Activated T-cell treated with anti-CD3 and anti-CD28 coated beads, Interleukin-2, amount 50 U/mL, for 48 hours (primary cell): ENCODE results near the gene TRNAU1AP.
A peak's percentile ranks its signal among the peaks of the same experiment; 100 is the strongest.
"Not testable (repeated sequence)": the region's sequence is repeated elsewhere in the genome, so short reads cannot be mapped to it uniquely, and the experiment has no call there.

Experiments
- DNase-seq, 2 experiments: peaks; one replicate each; pipeline ENCODE4 v3.0.0-alpha.2; 2020

Gene TRNAU1AP

GRCh38 chr1:28552758-28553663 is at the start of gene TRNAU1AP:
TSS of gene TRNAU1AP (plus strand) at chr1:28553085. CDS start at chr1:28553111, 26 bp downstream.
- peak; percentile 97 to 99 for DNase-seq

DNA sequence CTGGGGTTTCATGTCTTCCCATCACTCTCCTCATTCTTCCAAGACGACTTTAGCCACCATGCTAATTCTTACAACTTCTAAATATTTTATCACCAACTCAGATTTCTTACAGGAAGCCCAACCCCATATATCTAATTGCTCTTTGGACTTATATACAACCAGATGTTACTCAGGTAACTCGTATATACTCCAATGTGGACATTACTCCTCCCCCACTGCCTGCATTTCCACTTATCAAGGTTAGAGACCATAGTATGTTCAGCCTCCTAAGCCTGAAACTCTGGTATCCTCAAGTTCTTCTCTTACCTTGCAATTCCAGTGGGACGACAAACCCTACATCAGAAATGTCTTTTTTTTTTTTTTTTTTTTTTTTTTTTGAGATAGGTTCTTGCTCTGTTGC is 49.8 kb upstream of the TRNAU1AP start:
- no peak for DNase-seq

GRCh38 chr1:28505406-28506187 is 47.3 kb upstream of the TRNAU1AP start, which contains the start of gene RCC1:
TSS of gene RCC1 (plus strand) at chr1:28506043. CDS start at chr1:28529867, 23,824 bp downstream.
- peak; percentile 95 to 96 for DNase-seq

- no peak for DNase-seq
Measured at GRCh38 chr1:28506907-28507246, 46.0 kb upstream of the TRNAU1AP start.

- DNase-seq: peak; percentile 57 to 66
Measured at GRCh38 chr1:28507247-28507645, 45.6 kb upstream of the TRNAU1AP start.

- DNase-seq: peak; percentile 52 to 55
Measured at GRCh38 chr1:28507646-28508434, 45.0 kb upstream of the TRNAU1AP start.

DNA sequence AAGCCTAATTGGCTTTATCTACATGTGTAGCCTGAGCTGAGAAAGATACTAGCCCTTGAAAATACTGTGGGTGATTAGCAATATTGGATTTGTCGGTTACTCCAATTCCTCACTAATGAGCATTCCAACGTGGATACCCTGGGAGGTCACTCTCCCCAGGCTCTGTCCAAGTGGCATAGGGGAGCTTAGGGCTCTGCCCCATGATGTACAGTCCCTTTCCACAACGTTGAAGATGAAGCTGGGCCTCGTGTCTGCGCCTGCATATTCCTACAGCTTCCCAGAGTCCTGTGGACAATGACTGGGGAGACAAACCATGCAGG is 44.5 kb upstream of the TRNAU1AP start:
- DNase-seq: peak; percentile 51 to 55

- peak; percentile 72 to 73 for DNase-seq
Measured at GRCh38 chr1:28509705-28510272, 43.1 kb upstream of the TRNAU1AP start.

DNA sequence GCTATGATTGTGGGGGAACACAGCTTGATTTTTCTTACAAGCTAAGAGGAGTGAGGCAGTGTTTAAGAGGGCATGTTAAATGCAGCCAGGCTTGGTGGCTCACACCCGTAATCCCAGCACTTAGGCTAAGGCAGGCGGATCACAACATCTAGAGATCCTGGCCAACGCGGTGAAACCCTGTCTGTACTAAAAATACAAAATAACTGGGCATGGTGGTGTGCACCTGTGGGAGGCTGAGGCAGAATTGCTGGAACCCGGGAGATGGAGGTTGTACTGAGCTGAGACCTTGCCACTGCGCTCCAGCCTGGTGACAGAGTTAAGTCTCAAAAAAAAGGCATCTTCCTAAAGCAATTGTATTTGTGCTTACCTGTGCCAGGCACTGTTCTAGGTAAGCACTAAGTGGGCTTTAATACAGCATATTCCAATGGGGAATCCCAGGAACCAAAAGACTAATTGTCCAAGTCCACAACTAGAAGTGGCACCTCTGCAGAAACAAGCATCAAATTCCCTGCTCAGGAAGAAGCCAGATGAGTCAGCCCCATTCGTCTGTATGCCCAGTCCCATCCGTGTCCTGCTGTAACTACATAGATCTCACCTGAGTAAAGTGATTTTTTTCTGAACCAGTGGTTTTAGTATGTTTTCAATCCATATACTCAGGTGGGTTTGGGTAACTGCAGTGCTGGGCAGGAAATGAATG is 42.5 kb upstream of the TRNAU1AP start:
- peak; percentile 78 to 79 for DNase-seq

DNA sequence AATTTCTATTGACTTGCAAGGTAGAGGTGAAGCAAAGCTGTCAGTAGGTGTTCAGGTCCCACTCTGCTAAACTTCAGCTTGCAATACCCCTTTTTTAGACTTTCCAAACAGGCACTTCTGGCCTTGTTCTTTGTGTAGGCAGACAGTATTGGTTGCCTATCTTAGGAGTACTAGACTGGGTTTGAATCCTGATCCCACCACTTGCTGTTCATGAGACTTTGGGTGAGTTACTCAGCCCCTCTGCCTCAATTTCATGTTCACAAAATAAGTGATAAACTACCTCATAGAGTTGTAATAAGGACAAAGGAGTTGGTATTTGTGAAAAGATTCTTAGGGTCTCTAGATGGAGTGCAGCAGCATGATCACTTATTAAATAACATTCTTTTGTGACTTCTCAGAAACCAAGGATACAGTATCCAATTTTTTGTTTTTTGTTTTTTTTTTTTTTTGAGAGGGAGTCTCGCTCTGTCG is 41.9 kb upstream of the TRNAU1AP start:
- DNase-seq: peak; percentile 68 to 69

DNA sequence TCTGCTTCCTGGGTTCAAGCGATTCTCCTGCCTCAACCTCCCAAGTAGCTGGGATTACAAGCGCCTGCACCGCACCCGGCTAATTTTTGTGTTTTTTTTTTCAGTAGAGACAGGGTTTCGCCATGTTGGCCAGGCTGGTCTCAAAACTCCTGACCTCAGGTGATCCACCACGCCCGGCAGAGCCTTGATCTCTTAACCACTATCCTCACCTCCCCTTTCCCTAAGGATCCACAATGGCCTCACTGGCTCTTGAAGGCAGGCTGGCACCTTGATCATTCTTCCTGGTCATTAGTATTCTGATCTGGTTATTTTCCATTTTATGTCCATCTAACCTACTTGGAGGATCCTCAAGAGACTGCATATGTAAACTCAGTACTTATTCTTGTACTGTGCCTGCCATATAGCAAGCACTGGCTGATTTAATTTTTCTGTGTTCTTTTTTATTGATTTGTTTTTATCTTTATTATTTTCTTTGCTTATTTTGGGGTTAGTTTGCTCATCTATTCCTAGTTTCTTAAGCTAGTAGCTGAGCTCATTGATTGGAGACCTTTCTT is 40.8 kb upstream of the TRNAU1AP start:
- DNase-seq: peak; percentile 53 to 58

DNA sequence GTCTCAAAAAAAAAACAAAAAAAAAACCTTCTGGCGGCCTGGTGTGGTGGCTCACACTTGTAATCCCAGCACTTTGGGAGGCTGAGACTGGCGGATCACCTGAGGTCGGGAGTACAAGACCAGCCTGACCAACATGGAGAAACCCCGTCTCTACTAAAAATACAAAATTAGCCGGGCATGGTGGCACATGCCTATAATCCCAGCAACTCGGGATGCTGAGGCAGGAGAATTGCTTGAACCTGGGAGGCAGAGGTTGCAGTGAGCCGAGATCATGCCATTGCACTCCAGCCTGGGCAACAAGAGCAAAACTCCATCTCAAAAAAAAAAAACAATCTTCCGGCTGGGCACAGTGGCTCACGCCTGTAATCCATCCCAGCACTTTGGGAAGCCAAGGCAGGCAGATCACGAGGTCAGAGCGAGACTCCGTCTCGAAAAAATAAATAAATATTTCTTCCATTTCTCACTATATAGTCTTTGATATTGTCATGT is 38.4 kb upstream of the TRNAU1AP start:
- peak; percentile 56 to 58 for DNase-seq

GRCh38 chr1:28516518-28516956 is 36.3 kb upstream of the TRNAU1AP start:
- no peak for DNase-seq

DNA sequence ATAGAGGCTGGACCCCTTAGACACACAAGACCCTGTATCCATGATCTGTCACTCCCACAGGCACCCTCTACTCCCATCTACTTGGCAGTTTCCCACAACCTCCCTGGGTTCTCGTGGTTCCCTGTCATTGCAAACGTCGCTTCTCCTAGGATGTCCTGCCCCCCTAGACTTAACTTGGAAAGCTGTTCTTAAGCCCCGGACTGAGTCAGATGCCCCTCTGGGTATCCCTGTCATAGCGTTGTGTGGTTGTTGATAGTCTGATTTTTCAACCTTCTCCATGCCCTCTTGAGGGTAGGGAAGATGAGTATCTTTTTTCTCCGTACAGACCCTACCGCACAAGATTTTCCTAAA is 35.3 kb upstream of the TRNAU1AP start:
- no peak for DNase-seq

DNA sequence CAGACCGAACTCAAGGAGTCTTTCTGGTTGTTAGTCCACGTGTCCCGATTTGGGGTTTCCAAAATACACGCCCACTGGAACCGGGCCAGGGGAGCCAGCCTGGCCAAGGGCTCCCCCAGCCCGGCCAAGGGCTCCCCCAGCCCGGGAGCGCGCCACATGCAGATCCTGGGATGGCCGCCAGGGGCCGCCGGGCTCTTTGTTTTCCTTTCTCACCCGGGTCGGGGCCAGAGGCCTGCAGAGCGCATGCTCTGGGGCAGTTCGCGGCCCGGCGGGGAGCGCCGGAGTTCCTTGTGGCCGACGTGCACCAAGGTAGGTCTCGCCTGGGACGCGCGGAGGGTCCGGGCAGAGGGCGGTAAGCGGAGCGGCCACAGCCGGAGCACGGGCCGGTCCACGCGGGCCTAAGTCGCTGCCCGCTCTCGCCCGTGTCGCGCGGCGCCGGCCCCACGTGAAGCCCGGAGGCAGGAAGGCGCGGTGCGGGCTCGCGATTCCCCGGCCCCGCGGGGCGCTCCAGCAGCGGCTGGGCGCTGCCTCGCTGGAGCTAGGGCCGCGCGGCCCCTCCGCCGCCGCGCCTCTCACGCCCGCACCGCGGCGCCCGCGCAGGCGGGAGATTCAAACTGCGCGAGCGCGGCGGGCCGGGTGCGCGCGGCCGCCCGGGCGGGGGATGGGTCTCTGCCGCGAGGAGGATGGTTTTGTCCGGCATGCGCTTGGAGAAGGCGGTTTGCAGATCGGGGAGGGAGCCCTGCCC is 34.7 kb upstream of the TRNAU1AP start:
- peak; percentile 97 to 98 for DNase-seq

DNA sequence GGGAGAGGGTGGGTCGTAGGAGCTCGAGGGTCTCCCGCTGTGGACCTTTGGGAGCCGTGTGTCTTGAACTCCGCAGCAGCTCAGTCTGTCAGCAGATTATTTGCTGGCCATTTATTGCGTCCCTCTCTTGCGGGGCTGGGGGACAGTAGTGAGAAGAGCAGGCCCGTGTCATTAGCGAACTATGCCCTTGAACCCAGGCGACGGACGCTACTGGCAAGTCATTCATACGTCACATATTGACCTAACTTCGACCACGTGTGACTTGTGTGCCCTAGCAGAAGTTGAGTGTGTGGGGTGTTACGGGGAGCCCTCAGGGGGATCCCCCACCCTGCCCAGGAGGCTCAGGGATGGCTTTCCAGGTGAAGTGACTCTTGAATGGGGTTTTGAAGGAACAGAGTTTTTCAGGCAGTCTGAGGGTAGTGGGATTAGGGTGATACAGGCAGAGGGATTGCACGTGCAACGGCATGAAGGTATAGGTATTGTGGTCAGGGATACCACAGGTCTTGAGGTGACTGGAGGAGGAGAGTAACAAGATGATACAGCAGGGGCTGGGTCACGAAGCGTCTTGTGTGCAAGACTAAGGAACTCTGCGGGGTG is 34.0 kb upstream of the TRNAU1AP start:
- DNase-seq: peak; percentile 82 to 84

DNA sequence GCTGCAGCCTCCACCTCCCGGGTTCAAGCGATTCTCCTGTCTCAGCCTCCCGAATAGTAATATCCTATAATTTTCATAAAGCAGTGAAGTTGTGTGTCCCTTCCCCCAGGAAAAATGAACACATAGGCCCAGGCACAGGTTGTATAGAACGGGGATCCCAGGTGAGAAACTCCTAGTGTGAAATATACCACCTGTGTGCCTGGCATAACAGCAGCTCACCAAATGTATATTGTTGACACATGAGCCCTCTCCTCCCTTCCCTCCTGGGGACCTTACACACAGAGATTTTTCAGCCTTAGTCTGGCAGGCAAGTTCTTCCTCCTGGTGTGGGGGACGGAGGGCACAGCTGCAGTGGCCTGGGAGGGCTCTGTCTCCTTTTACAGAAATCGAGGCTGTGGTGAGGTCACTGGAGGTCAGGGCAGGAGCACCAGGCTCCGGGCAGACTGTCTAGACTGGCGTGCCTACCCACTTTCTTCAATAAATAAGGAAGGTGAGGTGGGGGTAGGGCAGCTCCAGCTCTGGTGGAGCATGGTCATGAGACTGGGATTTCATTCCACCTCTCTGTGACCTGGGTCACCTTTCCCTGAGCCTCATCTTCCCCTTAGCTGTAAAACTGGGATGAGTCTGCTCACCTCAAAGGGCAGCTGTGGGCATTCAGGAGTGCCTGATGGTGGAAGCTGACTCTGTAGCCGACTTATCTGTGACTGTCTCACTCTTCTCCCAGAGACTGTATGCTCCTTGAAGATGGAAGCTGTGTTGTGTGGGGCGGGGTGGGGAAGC is 32.7 kb upstream of the TRNAU1AP start:
- DNase-seq: no peak

- not testable (repeated sequence) for DNase-seq
Measured at GRCh38 chr1:28520796-28521195, 32.1 kb upstream of the TRNAU1AP start.

- DNase-seq: no peak
Measured at GRCh38 chr1:28521502-28522164, 31.3 kb upstream of the TRNAU1AP start.
